GM18517 (cell line): Measurements from ENCODE around the gene ITGAE.
A peak's percentile ranks its signal among the peaks of the same experiment; 100 is the strongest.
"Not testable (repeated sequence)": the region's sequence is repeated elsewhere in the genome, so short reads cannot be mapped to it uniquely, and the experiment has no call there.

ENCODE experiments used
- ATAC-seq: cut with Tn5 transposase; IDR thresholded peaks from one replicate; pipeline ENCODE4 v1.9.1; 2021; ENCODE audit warnings: mild to moderate bottlenecking, moderate library complexity; ENCODE audit not compliant: unreplicated experiment

Gene ITGAE, protein sequence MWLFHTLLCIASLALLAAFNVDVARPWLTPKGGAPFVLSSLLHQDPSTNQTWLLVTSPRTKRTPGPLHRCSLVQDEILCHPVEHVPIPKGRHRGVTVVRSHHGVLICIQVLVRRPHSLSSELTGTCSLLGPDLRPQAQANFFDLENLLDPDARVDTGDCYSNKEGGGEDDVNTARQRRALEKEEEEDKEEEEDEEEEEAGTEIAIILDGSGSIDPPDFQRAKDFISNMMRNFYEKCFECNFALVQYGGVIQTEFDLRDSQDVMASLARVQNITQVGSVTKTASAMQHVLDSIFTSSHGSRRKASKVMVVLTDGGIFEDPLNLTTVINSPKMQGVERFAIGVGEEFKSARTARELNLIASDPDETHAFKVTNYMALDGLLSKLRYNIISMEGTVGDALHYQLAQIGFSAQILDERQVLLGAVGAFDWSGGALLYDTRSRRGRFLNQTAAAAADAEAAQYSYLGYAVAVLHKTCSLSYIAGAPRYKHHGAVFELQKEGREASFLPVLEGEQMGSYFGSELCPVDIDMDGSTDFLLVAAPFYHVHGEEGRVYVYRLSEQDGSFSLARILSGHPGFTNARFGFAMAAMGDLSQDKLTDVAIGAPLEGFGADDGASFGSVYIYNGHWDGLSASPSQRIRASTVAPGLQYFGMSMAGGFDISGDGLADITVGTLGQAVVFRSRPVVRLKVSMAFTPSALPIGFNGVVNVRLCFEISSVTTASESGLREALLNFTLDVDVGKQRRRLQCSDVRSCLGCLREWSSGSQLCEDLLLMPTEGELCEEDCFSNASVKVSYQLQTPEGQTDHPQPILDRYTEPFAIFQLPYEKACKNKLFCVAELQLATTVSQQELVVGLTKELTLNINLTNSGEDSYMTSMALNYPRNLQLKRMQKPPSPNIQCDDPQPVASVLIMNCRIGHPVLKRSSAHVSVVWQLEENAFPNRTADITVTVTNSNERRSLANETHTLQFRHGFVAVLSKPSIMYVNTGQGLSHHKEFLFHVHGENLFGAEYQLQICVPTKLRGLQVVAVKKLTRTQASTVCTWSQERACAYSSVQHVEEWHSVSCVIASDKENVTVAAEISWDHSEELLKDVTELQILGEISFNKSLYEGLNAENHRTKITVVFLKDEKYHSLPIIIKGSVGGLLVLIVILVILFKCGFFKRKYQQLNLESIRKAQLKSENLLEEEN

DNA sequence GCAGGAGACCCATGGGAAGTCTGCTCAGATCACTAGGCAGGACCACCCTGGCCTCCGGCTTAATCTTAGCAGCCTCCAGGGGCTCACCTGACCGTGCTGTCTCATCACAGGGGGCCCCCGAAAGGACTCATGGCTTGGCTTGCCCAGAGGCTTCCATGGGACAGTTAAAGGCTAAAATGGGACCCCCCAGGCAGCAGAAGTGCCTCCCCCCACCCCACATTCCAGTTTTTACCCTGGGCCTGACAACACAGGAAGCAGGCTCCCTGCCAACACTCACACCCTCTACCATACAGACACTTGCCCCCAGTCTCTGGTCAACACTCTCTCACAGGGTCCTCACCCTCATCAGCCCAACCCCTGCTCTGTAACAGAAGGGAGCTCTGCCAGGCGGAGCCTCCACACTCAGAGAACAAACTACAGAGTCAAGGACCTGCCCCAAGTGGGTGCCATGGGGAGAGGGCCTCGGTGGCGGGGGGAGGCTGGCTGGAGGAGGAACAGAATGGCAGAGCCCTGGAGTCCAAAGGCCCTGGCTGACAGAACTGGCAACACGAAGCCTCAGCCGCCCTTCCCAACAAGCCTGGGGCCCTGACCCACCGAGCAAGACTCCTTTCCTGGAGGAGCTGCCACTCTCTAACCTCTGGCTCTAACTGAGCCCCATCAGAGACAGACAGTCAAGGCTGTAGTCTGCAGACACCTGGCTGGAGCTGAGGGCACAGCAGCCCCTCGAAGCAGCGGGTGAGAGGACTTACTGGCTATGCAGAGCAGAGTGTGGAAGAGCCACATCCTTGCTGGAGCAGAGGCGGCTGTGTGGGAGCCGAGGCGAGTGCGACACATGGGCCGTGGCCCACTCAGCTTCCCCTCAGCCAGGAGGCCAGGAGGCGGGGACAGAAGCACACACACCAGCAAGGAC lies at the start of gene ITGAE:
ITGAE (minus strand) TSS at position 827 of the 910 bp plus-strand sequence; CDS start at position 783, 44 bp downstream.
- ATAC-seq = no peak

DNA sequence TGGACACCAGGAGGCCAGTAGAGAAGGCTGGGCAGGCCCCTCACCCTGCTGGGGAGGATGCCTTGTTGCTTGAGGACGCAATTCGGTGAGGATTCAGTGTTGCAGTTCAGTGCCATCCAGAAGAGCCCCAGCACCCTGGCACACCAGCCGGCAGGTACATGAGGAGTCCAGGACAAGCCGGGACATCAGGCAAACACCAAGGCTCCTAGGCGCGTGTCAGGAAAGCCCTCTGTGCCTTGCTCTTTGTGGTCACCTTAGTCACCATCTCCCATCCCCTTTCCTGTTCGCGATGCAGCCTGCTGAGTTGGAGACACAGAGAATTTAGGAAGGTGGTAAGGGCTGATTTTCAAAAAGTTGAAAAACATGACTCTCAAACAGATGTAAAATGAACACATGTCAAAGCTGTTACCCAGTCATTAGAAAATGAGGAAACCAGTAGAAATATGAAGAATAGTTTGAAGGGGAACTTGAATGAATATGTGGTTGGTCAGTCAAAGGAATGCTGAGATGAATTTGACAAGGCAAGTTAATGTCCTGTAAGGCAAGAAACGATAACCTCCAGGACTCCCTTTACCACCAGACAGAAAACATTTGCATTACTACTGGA lies 47.3 kb upstream of the ITGAE start:
- no peak for ATAC-seq

DNA sequence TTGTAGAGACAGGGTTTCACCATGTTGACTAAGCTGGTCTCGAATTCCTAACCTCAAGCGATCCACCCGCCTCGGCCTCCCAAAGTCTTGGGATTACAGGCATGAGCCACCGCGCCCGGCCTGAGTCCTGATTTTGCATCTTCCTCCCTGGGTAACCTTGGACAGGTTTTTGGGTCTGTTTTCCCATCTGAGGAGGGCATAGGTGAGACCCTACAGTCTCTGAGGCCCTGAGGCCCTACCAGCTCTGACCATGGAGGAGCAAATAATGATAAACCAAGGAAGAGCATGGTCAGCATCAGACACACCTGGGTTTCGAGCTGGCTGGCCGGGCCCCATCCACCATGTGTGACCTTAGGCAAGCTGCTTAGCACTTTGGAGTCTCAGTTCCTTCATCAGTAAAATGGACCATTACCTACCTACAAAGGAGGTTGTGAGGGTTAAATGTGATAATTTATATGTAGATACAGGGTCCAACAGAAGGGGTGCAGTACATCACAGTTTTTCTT lies 46.2 kb upstream of the ITGAE start:
- no peak for ATAC-seq

DNA sequence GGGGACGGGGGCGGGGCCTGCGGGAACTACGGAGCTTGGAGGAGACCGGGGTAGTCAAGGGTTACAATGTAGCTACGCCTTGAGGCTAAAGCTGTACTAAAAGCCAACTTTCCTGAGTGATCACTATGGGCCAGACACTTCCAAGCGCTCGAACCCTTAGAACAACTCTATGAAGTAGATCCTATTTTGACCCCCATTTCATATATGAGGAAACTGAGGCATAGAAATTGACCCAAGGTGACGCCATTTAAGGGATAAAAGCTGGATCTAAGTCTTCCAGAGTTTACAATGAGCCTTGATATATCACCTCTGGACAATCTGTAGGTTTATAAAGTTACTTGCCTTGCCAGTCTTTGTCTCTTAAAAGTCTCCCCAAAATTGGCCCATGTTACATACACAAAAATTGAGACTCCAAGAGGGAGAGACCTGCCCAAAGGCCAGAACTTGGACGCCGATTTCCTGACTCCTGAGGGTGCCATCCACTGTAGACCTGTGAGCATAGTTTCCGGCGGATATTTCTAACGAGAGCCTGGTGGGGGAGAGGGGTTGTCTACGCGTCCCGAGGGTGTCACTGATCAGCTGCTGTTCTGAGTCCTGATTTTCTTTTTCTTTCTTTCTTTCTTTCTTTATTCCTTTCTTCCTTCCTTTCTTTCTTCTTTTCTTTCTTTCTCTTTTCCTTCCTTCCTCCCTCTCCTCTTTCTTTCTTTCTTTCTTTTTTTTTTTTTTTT lies 45.6 kb upstream of the ITGAE start:
- ATAC-seq = no peak

DNA sequence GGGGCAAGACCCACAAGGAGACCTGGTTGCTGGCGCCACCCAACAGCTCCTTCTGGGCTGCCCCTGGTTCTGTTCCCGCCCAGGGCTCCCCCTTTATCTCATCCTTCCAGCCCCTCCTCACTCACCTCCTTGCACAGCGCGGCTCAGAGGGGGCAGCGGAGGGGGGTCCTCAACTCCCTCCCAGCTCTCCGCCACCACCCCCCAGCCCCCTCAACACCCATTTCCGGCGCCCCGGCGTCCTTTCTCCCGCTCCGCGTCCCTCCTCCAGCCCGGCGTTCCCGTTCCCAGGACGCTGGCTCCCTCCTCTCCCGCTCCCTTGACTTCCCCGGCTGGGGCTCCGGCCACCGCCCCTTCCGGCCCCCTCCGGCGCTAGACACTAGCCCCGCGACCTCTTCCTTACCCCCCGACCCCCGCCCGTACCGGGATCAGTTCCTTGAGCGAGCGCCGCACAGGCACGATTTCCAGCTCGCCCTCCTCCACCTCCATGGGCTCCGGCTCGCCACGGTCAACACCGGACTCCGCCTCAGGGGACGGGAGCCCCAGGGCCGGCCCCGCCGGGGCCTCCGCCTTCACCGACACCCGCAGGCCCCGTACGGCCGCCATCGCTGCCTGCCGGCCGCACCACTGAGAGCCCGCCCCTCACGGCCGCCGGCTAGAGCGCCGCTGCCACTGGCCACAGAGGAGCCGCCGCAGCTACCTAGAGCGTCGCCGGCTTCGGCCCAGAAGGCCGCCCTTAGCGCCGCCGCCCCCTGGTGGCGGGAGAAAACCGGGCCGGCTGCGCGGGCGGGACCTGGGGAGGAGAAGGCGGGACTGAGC lies 44.8 kb upstream of the ITGAE start, which contains the start of gene NCBP3:
NCBP3 (minus strand) TSS at position 626 of the 816 bp plus-strand sequence; CDS start at position 603, 23 bp downstream.
- ATAC-seq = peak; percentile 70

DNA sequence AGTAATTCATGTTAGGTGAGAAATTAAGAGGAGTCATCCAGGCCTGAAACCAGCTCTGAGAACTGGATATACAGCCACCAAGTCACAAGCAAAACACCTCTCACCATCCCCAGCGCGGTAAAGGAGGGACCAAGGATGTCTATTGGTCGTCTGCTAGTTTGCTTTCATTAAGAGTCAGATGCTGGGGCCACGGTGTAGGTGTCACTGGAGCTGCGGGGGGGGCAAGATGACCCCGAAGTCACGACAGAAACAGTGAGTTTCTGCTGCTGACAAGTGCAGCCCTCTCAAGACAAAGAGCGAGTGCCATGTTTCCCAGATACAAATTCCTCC lies 44.3 kb upstream of the ITGAE start:
- no peak for ATAC-seq

DNA sequence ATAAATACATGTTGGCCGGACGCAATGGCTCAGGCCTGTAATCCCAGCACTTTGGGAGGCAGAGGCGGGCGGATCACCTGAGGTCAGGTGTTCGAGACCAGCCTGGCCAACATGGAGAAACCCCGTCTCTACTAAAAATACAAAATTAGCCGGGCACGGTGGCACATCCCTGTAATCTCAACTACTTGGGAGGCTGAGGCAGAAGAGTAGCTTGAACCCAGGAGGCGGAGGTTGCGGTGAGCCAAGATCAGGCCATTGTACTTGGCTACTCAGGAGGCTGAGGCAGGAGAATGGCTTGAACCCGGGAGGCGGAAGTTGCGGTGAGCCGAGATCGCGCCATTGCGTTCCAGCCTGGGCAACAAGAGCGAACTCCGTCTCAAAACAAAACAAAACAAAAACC lies 43.6 kb upstream of the ITGAE start:
- ATAC-seq = not testable (repeated sequence)

DNA sequence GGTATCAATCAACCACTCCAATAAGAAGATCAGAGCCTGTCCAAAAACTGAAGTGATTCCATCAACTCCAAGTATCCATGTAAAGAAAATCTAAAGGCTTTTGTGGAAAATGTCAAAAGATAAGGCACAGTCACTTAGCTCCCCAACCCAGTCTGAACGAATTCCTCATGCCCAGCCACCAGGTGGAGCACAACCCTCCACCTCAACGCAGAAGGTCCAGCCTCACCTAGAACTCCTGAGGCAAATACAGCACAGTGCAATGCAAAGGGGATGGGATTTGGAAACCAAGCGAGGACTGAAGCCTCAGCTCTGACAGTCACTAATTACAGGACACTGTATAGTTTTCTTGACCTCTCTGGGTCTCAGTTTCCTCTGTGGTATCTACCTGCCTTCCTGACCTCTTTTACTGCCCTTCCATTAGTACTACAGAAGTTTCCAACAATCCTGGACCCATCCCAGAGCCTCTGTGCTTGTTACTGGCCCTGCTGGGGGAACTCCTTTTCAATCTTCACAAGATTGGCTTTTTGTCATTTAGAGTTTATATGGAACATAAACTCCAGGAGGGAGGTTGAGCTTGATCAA lies 43.0 kb upstream of the ITGAE start:
- ATAC-seq = no peak

DNA sequence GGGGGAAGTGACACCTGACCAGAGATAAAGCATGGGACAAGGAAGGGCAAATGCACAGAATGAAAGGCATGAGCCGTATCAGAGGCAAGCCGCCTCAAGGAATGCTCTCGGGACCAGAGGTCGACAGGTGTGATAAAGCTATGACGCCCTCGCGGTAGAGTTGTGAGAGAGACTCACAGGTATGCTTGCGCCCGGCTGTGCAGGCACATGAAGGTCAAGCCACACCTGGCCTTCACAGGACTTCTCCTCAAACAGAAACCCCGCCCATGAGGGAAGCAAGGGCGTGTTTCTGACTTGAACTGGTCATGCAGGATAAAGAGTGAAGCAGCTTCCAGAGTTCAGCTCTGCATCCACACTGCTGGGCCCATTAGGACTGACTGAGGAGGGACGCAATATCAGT lies 37.2 kb upstream of the ITGAE start:
- ATAC-seq = no peak

DNA sequence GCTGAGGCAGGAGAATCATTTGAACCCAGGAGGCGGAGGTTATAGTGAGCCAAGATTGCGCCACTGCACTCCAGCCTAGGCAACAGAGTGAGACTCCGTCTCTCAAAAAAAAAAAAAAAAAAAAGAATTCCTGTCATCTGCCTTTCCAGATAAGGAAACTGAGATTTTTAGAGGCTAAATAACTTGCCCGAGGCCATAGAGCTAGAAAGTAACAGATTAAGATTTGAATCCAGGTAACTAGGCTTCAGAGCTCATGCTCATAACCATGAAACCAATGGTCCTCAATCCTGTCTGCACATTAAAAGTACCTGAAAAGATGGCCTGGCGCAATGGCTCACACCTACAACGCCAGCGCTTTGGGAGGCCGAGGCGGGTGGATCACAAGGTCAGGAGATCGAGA lies 35.6 kb upstream of the ITGAE start:
- no peak for ATAC-seq

DNA sequence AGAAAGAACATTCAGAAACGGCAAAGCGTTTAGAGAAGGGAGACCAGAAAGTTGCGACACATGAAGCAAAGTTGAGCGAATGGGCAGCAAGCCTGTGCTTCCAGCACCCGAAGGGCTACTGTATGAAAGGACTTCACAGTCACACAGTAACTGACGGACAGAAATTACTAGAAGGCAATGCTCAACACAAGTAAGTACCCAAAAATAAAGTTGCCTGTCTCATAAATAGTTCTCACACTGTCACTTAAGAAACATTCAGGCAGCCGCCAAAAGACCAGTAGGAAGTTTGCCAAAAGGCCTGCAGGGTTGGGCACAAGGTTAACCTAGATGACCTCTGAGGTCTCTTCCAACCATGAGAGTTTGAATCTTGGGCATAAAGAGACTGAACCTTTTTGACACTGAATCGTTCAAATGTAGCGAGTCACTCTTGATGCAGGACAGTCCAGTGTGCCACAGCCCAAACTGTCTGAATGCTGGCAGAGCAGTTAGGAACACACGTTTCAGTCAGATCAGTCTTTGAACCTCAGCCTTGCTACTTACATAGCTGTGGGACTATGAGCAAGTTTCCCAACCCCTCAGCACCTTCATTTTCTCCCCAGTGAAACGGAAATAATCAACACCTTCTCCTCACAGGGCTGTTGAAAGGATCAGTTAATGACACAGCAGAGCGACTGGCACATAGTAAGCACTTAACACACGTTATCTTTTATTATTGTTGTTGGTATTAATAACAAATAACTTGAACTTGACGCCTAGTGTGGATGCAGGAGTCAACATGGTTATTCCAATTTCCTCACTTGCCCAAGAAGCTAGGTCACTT lies 34.6 kb upstream of the ITGAE start:
- ATAC-seq = no peak

DNA sequence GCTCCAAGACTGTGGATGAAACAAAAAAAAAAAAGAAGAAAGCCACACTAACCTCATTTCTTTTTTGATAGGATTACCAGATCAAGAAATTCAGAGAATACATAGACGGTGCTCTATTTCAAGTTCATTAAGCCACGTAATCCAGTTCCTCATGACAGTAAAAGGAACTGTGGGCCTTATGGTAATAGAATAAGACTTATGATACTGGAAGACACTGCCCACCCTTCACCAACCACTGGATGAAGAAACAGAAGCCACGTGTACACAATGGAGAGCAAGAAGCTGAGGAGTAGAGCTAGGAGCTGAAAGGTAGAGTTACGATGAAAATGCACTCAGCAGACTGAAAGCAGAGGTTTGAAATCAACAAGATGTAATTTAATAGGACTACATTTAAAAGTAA lies 33.8 kb upstream of the ITGAE start:
- ATAC-seq = no peak

DNA sequence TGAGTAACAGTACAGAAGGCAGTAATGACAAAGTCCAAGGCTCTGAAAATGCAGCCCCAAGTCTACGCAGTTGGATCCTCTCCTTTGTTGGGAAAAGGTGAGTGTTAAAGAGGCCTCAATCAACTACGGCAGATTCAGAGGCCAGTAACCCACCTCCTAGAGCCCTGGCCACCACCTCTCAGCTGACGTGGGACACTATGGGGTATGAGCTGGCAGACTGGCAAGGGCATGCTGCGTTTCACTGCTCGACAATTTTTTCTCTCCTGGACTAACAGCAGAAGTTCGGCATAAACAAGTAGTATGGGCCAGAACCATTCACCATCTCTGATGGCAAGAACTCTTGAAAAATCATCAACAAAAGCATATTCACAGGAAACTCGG lies 27.9 kb upstream of the ITGAE start:
- ATAC-seq = no peak

DNA sequence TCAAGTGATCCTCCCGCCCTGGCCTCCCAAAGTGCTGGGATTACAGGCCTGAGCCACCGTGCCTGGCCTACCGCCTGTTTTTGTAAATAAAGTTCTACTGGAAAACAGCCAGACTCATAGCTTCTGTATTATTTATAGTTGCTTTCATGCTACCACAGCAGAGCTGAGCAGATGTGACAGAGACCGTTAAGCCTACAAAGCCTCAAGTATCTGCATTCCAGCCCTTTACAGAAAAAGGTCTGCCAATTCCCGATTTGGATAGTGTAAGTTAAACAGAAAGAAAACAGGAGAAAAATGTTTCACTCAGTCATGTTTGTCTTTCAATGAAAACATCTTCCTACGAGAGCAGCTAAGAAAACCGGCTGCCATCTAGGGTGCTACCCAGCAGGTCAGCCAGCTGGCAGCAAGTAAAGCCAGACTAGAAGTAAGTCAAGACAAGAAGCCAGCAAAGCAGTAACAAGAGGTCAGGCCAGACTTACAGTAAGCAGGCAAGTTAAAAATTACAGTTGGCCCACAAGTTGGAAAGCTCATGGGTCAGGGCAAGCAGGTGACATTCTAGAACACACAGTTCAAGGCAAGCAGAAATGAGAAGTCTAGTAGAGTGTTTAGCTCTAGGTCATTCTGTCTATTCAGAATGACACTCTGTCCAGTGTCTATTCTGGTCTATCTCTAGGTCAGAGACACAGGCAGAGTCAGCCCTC lies 27.3 kb upstream of the ITGAE start:
- ATAC-seq = no peak

DNA sequence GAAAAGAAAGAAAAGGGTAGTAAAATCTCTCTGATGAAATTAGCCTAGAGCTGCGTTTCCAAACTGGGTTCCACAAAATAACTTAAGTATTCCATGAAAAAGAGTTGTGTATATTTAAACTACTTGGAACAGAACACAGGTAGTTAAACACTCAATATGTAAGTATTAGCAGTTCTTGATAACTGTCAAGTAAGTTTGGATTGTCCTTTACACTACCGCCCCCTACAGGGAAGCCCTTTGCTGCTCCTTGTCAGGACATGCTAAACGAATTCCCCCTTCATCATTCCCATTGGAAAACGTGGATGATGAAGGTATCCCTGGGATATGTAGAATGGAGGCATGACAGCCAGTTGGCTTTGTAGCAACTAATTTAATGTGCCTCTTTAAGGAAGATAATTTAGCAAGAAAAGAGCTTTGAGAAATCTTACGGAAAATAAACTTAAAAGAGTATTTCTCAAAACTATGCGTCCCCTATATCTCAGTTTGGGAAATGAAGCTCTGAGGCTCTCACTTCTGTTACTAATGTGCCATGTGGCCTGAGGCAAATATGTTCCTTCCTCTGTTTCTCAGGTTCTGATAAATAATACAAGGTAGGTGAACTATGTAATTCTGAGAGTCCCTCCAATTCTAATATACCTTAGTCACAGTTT lies 26.3 kb upstream of the ITGAE start:
- ATAC-seq = no peak

DNA sequence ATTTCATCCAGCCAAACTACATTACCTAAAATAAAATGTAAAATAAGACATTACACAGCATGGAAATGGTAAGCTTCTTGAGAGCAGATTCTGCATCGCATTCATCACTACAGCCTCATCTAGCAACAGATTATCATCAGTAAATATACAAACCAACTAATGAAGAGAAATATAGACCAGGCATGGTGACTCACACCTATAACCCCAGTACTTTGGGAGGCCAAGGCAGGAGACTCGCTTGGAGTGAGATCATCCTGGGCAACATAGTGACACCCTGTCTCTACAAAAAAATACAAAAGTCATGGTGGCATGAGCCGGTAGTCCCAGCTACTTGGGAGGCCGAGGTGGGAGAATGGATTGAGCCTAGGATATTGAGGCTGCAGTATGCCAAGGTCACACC lies 25.2 kb upstream of the ITGAE start:
- no peak for ATAC-seq
